Fibroblast of lung (primary cell): ENCODE data around the gene SGCD. TPM values are rescaled to one million over a fixed set of nuclear protein-coding genes. Genes with fewer than 3 reads are reported as not detected.

Source experiments
- DNase-seq, 2 donors: peaks; one replicate each; pipeline versions ENCODE4 v3.0.0 to v3.0.0-alpha.2; 2010; ENCODE audit warnings: low read depth in 2 of 2
- H2AFZ ChIP-seq: 2 replicates; pipeline ENCODE4 v1.5.1; 2012; ENCODE audit warnings: low read length, control low read depth, inconsistent platforms
- H3K27ac ChIP-seq: 2 replicates; pipeline ENCODE4 v1.5.1; 2011; ENCODE audit warnings: low read length, control low read depth; ENCODE audit not compliant: insufficient read depth
- H3K27me3 ChIP-seq: 2 replicates; pipeline ENCODE4 v1.5.1; 2011; ENCODE audit warnings: mild to moderate bottlenecking, low read length; ENCODE audit not compliant: control insufficient read depth, insufficient read depth
- H3K36me3 ChIP-seq: 2 replicates; pipeline ENCODE4 v1.5.1; 2011; ENCODE audit warnings: low read length; ENCODE audit not compliant: control insufficient read depth, insufficient read depth
- H3K4me1 ChIP-seq: 2 replicates; pipeline ENCODE4 v1.5.1; 2011; ENCODE audit warnings: low read length; ENCODE audit not compliant: control insufficient read depth, insufficient read depth; ENCODE audit errors: extremely low read depth
- H3K4me2 ChIP-seq: 2 replicates; pipeline ENCODE4 v1.5.1; 2011; ENCODE audit warnings: low read length, control low read depth; ENCODE audit not compliant: insufficient read depth; ENCODE audit errors: extremely low read depth
- H3K4me3 ChIP-seq, 4 experiments: fragments of 200-600 bp in 1 of 4; sonication (generic) in 1 of 4; replicated peaks in 1 of 4; 2 replicates each; pipeline ENCODE4 v1.5.1; 2011 to 2016; ENCODE audit warnings: low read length in 4 of 4, low read depth in 3 of 4, mild to moderate bottlenecking in 3 of 4, control low read depth in 2 of 4, inconsistent platforms in 1 of 4, mixed read lengths in 1 of 4; ENCODE audit not compliant: insufficient read depth in 1 of 4; ENCODE audit errors: control extremely low read depth in 1 of 4
- H3K79me2 ChIP-seq: 2 replicates; pipeline ENCODE4 v1.5.1; 2012; ENCODE audit warnings: mild to moderate bottlenecking, low read length, inconsistent platforms; ENCODE audit not compliant: control insufficient read depth, insufficient read depth
- H3K9ac ChIP-seq: 2 replicates; pipeline ENCODE4 v1.5.1; 2011; ENCODE audit warnings: mild to moderate bottlenecking, low read length, control low read depth; ENCODE audit not compliant: insufficient read depth
- H3K9me3 ChIP-seq: 2 replicates; pipeline ENCODE4 v1.5.1; 2012; ENCODE audit warnings: low read depth, low read length; ENCODE audit not compliant: control insufficient read depth, insufficient read depth
- H4K20me1 ChIP-seq: 2 replicates; pipeline ENCODE4 v1.5.1; 2011; ENCODE audit warnings: low read length; ENCODE audit not compliant: control insufficient read depth, insufficient read depth; ENCODE audit errors: extremely low read depth
- EZH2 ChIP-seq: IDR thresholded peaks from 2 replicates; pipeline ENCODE4 v1.5.1; 2012; ENCODE audit warnings: low read length, control low read depth, mild to moderate bottlenecking; ENCODE audit errors: missing control alignments
- polyA plus RNA-seq, 2 donors: library from polyadenylated mRNA; depleted of rRNA in 1 of 2; stranded (reverse) in 1 of 2; unstranded in 1 of 2; fragments of >200 nt; gene quantifications; 2 replicates each; pipeline ENCODE4 v1.2.1, GENCODE V29; 2011 to 2012; ENCODE audit warnings: missing spikeins in 1 of 2
- total RNA-seq: library from RNA; depleted of rRNA; stranded (reverse); fragments of >200 nt; gene quantifications from 2 replicates; pipeline ENCODE4 v1.2.1, GENCODE V29; 2014
- TF ChIP-seq, protein P1 (sequence below), 2 donors: IDR thresholded peaks in 1 of 2; conservative IDR thresholded peaks in 1 of 2; 1 replicate in 1 of 2; 2 replicates in 1 of 2; pipeline ENCODE4 v1.5.1; 2011 to 2012; ENCODE audit warnings: low read length in 2 of 2, control low read depth in 1 of 2, inconsistent platforms in 1 of 2, low read depth in 1 of 2, mild to moderate bottlenecking in 1 of 2

The SGCD gene
- total and polyA plus RNA-seq, 2 donors (not counting 1 experiment from before 2014, with no cell fraction given) = 13.3 to 67.5 TPM

GRCh38 chr5:156628421-156628820 lies 301.5 kb downstream of the SGCD start:
- H3K36me3 ChIP-seq = no peaks in the 10 kb centered on the region
- no peak overlapping the region for H3K9ac ChIP-seq
- no peak for TF ChIP-seq EZH2
- TF ChIP-seq, protein P1, sequence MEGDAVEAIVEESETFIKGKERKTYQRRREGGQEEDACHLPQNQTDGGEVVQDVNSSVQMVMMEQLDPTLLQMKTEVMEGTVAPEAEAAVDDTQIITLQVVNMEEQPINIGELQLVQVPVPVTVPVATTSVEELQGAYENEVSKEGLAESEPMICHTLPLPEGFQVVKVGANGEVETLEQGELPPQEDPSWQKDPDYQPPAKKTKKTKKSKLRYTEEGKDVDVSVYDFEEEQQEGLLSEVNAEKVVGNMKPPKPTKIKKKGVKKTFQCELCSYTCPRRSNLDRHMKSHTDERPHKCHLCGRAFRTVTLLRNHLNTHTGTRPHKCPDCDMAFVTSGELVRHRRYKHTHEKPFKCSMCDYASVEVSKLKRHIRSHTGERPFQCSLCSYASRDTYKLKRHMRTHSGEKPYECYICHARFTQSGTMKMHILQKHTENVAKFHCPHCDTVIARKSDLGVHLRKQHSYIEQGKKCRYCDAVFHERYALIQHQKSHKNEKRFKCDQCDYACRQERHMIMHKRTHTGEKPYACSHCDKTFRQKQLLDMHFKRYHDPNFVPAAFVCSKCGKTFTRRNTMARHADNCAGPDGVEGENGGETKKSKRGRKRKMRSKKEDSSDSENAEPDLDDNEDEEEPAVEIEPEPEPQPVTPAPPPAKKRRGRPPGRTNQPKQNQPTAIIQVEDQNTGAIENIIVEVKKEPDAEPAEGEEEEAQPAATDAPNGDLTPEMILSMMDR (conservative IDR thresholded peaks at IDR 0.05 in 1 of 2, IDR thresholded peaks at IDR 0.05 in 1 of 2; ENCODE audit: low read depth in 1 of 2, low read length in 2 of 2) = no peak
- H3K27me3 ChIP-seq = no peaks in the 10 kb centered on the region
- no peaks in the 10 kb centered on the region for H3K4me1 ChIP-seq
- H2AFZ ChIP-seq = no peak overlapping the region
- H3K4me2 ChIP-seq = no peak overlapping the region
- H3K79me2 ChIP-seq = no peaks in the 10 kb centered on the region
- H4K20me1 ChIP-seq = no peaks in the 10 kb centered on the region
- H3K27ac ChIP-seq = no peak overlapping the region
- H3K4me3 ChIP-seq = no peak overlapping the region
- DNase-seq = no peak
- H3K9me3 ChIP-seq = no peaks in the 10 kb centered on the region

- H3K9me3 ChIP-seq = no peaks in the 10 kb centered on the region
- no peaks in the 10 kb centered on the region for H3K27me3 ChIP-seq
- H3K4me2 ChIP-seq = no peak overlapping the region
- no peak overlapping the region for H3K27ac ChIP-seq
- H3K4me3 ChIP-seq = no peak overlapping the region
- DNase-seq = no peak
- H3K36me3 ChIP-seq = no peaks in the 10 kb centered on the region
- TF ChIP-seq, protein P1 (conservative IDR thresholded peaks at IDR 0.05 in 1 of 2, IDR thresholded peaks at IDR 0.05 in 1 of 2; ENCODE audit: low read depth in 1 of 2, low read length in 2 of 2) = no peak
- no peak for TF ChIP-seq EZH2
- H3K79me2 ChIP-seq = no peaks in the 10 kb centered on the region
- no peak overlapping the region for H2AFZ ChIP-seq
- no peak overlapping the region for H3K9ac ChIP-seq
- H3K4me1 ChIP-seq = no peaks in the 10 kb centered on the region
- no peaks in the 10 kb centered on the region for H4K20me1 ChIP-seq
Measured at GRCh38 chr5:156631005-156631404, 304.0 kb downstream of the SGCD start.

- Histone ChIP-seq H4K20me1 (no peaks in the 10 kb centered on the region), H3K36me3 (no peaks in the 10 kb centered on the region), H3K9me3 (no peaks in the 10 kb centered on the region), H3K9ac (no peak overlapping the region), H3K4me3 (no peak overlapping the region), H3K79me2 (no peaks in the 10 kb centered on the region), H3K4me1 (no peaks in the 10 kb centered on the region), H3K4me2 (no peak overlapping the region), H3K27me3 (no peaks in the 10 kb centered on the region), H3K27ac (no peak overlapping the region), H2AFZ (no peak overlapping the region)
- no peak for DNase-seq
- TF ChIP-seq EZH2 = no peak
- TF ChIP-seq, protein P1 (conservative IDR thresholded peaks at IDR 0.05 in 1 of 2, IDR thresholded peaks at IDR 0.05 in 1 of 2; ENCODE audit: low read depth in 1 of 2, low read length in 2 of 2) = no peak
Measured at GRCh38 chr5:156634301-156634700, 307.3 kb downstream of the SGCD start.
